GM06990 (cell line): Measurements from ENCODE around the gene RBMXL2.

Experiments
- DNase-seq: peaks from one replicate; pipeline ENCODE4 v3.0.0-alpha.2; 2011; ENCODE audit not compliant: insufficient read length; ENCODE audit errors: extremely low read depth
- H3K27me3 ChIP-seq: replicated peaks from 2 replicates; pipeline ENCODE4 v1.6.0; 2011; ENCODE audit warnings: low read length; ENCODE audit not compliant: control insufficient read depth, insufficient read depth
- H3K36me3 ChIP-seq: 2 replicates; pipeline ENCODE4 v1.5.1; 2011; ENCODE audit warnings: low read length; ENCODE audit not compliant: control insufficient read depth, insufficient read depth
- H3K4me3 ChIP-seq: replicated peaks from 2 replicates; pipeline ENCODE4 v1.5.1; 2011; ENCODE audit warnings: low read depth, mild to moderate bottlenecking, control low read depth, low read length
- CTCF ChIP-seq: IDR thresholded peaks from 2 replicates; pipeline ENCODE4 v1.5.1; 2011; ENCODE audit warnings: low read length, control low read depth, mild to moderate bottlenecking, inconsistent platforms; ENCODE audit not compliant: insufficient read depth, poor library complexity, severe bottlenecking

Gene RBMXL2

GRCh38 chr11:7138051-7138450, 49.3 kb downstream of the RBMXL2 start:
- Histone ChIP-seq H3K27me3 (no peaks in the 10 kb centered on the region), H3K36me3 (no peaks in the 10 kb centered on the region), H3K4me3 (no peak overlapping the region)
- DNase-seq, result no peak
- TF ChIP-seq CTCF, result no peak
